Ishikawa (cell line): Measurements from ENCODE around the gene MCM7.

Source experiments
- CEBPB ChIP-seq: IDR thresholded peaks from 2 replicates; pipeline ENCODE4 v1.6.1; 2012
- CREB1 ChIP-seq: IDR thresholded peaks from 2 replicates; pipeline ENCODE4 v1.6.1; 2012; ENCODE audit warnings: low read depth
- EGR1 ChIP-seq: IDR thresholded peaks from 2 replicates; pipeline ENCODE4 v1.6.1; 2012
- EP300 ChIP-seq: IDR thresholded peaks from 2 replicates; pipeline ENCODE4 v1.6.1; 2012; ENCODE audit warnings: borderline replicate concordance
- FOXM1 ChIP-seq: IDR thresholded peaks from 2 replicates; pipeline ENCODE4 v1.6.1; 2012; ENCODE audit warnings: low read depth, borderline replicate concordance
- MAX ChIP-seq: IDR thresholded peaks from 2 replicates; pipeline ENCODE4 v1.6.1; 2012
- NFIC ChIP-seq: IDR thresholded peaks from 2 replicates; pipeline ENCODE4 v1.6.1; 2012
- RAD21 ChIP-seq: IDR thresholded peaks from 2 replicates; pipeline ENCODE4 v1.6.1; 2012; ENCODE audit warnings: low read depth
- TAF1 ChIP-seq: IDR thresholded peaks from 2 replicates; pipeline ENCODE4 v1.6.1; 2012; ENCODE audit warnings: low read depth, mild to moderate bottlenecking
- TCF12 ChIP-seq: IDR thresholded peaks from 2 replicates; pipeline ENCODE4 v1.6.1; 2012; ENCODE audit warnings: low read depth
- TEAD4 ChIP-seq: IDR thresholded peaks from 2 replicates; pipeline ENCODE4 v1.6.1; 2012
- YY1 ChIP-seq: IDR thresholded peaks from 2 replicates; pipeline ENCODE4 v1.6.1; 2012; ENCODE audit warnings: low read depth
- ZBTB7A ChIP-seq: IDR thresholded peaks from 2 replicates; pipeline ENCODE4 v1.6.1; 2012; ENCODE audit warnings: low read depth
- TF ChIP-seq, protein P1 (sequence below): IDR thresholded peaks from 2 replicates; pipeline ENCODE4 v1.6.1; 2012; ENCODE audit warnings: low read depth, mild to moderate bottlenecking
- TF ChIP-seq, protein P2 (sequence below): IDR thresholded peaks from 2 replicates; pipeline ENCODE4 v1.6.1; 2012

MCM7 gene

DNA sequence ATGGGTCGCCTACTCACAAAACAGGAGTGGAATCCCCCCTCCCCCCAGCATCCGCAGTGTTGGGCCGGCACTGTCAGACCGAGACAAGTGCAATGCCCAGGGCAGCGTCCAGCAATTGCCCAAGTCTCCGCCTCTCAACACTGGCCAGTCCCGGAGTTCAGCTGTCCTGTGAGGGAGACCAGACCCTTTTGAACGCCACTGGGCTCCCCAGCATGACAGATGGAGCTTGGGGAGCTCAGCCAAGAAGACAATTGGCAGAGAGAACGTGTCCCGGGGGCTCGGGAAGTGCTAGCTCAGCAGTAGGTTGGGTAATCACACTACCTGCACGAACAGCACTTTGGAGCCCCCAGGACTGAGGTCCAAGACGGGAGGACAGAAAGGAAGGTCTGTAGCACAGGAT lies 7.7 kb downstream of the MCM7 start:
- no peak for TF ChIP-seq TEAD4

- no peak for TF ChIP-seq ZBTB7A
Observed at GRCh38 chr7:100093054-100093453, 8.1 kb downstream of the MCM7 start.

DNA sequence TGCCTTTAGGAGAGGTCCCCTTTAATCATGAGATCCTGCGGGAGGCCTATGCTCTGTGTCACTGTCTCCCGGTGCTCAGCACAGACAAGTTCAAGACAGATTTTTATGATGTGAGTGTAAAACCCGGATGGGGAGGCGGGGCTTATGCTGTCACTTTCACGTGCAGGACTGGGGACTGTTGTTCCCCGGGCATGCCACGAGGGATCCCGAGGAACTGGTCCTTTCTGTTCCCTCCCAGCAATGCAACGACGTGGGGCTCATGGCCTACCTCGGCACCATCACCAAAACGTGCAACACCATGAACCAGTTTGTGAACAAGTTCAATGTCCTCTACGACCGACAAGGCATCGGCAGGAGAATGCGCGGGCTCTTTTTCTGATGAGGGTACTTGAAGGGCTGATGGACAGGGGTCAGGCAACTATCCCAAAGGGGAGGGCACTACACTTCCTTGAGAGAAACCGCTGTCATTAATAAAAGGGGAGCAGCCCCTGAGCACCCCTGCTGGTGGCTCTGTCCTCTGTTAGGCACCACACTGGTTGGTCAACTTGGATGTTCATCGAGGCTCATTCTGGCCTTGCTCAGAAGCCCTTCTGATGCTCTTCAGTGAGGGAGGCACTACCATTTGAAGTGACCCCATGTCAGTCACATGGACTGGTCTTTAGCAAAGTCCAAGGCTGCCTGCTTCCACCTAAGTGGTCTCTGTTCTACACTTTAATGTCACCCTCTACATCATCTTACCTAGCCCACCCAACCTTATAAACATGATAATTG lies 9.6 kb downstream of the MCM7 start:
- TF ChIP-seq CREB1, result no peak
- TF ChIP-seq CEBPB, result no peak
- no peak for TF ChIP-seq EGR1
- no peak for TF ChIP-seq TAF1
- TF ChIP-seq, protein P1, sequence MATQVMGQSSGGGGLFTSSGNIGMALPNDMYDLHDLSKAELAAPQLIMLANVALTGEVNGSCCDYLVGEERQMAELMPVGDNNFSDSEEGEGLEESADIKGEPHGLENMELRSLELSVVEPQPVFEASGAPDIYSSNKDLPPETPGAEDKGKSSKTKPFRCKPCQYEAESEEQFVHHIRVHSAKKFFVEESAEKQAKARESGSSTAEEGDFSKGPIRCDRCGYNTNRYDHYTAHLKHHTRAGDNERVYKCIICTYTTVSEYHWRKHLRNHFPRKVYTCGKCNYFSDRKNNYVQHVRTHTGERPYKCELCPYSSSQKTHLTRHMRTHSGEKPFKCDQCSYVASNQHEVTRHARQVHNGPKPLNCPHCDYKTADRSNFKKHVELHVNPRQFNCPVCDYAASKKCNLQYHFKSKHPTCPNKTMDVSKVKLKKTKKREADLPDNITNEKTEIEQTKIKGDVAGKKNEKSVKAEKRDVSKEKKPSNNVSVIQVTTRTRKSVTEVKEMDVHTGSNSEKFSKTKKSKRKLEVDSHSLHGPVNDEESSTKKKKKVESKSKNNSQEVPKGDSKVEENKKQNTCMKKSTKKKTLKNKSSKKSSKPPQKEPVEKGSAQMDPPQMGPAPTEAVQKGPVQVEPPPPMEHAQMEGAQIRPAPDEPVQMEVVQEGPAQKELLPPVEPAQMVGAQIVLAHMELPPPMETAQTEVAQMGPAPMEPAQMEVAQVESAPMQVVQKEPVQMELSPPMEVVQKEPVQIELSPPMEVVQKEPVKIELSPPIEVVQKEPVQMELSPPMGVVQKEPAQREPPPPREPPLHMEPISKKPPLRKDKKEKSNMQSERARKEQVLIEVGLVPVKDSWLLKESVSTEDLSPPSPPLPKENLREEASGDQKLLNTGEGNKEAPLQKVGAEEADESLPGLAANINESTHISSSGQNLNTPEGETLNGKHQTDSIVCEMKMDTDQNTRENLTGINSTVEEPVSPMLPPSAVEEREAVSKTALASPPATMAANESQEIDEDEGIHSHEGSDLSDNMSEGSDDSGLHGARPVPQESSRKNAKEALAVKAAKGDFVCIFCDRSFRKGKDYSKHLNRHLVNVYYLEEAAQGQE, result no peak
- TF ChIP-seq FOXM1, result no peak
- TF ChIP-seq EP300, result no peak
- no peak for TF ChIP-seq YY1
- TF ChIP-seq MAX, result no peak
- no peak for TF ChIP-seq TCF12
- TF ChIP-seq ZBTB7A, result no peak
- no peak for TF ChIP-seq NFIC
- no peak for TF ChIP-seq TEAD4
- TF ChIP-seq RAD21, result no peak
- TF ChIP-seq, protein P2, sequence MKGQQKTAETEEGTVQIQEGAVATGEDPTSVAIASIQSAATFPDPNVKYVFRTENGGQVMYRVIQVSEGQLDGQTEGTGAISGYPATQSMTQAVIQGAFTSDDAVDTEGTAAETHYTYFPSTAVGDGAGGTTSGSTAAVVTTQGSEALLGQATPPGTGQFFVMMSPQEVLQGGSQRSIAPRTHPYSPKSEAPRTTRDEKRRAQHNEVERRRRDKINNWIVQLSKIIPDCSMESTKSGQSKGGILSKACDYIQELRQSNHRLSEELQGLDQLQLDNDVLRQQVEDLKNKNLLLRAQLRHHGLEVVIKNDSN, result no peak

DNA sequence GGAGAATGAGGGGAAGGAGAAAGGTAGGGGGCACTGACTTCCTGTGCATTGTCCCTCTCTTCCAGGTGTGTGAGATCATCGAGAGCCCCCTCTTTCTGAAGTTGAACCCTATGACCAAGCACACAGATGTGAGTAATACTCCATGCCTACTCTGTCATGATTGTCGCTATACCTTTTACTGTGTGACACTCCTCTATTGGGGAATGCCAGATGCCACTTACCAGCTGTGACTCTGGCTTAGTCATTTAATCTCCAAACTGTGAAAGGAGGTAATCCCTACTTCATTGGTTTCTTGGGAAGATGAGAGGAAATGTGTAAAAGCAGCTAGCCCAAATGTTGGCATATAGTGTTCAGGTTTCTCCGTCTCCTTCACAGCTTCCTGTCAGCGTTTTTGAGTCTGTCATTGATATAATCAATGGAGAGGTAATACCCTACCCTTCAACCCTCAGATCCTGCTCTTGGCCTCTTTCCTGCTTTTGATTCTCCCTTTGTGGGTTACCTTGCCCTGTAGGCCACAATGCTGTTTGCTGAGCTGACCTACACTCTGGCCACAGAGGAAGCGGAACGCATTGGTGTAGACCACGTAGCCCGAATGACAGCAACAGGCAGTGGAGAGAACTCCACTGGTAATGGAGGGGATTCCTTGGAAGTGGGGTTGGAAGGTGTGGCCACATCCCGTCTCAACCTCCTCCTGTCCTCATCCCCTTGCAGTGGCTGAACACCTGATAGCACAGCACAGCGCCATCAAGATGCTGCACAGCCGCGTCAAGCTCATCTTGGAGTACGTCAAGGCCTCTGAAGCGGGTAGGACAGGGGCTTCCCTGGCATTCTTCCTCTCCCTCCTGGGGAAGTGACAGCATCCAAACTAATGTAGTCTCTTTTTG lies 10.4 kb downstream of the MCM7 start:
- TF ChIP-seq, protein P2, result no peak
- TF ChIP-seq CREB1 (no peak), TEAD4 (no peak), EGR1 (no peak), FOXM1 (no peak), YY1 (no peak), TCF12 (no peak), ZBTB7A (no peak), MAX (no peak), NFIC (no peak), EP300 (no peak)

DNA sequence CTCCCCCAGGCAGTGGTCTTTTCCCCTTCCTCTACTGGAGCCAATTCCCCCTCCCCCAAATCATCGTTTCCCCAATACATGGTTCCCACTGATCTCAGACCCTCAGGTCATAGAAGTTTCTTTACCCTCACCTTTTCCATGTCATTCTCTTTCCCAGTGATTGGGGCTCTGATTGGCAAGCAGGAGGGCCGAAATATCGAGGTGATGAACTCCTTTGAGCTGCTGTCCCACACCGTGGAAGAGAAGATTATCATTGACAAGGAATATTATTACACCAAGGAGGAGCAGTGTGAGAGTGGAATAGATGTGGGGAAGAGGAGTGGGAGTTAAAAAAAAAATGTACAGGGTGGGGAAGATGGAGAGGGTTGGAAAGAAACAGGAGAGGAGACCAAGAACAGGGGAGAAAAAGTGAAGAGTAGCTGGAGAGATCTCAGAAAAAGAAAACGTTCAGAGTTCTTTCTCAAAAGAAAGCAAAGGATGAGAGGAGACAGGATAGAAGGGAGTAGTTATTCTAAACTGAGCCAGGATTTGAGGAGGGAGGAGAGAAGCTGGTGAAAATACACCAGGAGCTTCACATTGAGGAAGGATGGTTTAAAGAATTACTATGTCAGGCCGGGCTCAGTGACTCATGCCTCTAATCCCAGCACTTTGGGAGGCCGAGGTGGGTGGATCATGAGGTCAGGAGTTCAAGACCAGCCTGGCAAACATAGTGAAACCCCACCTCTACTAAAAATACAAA lies 11.6 kb downstream of the MCM7 start:
- TF ChIP-seq ZBTB7A (no peak), FOXM1 (no peak), RAD21 (no peak), YY1 (no peak), CEBPB (no peak), EP300 (no peak), MAX (no peak), NFIC (no peak), TCF12 (no peak), CREB1 (no peak)
- TF ChIP-seq, protein P2, result no peak

DNA sequence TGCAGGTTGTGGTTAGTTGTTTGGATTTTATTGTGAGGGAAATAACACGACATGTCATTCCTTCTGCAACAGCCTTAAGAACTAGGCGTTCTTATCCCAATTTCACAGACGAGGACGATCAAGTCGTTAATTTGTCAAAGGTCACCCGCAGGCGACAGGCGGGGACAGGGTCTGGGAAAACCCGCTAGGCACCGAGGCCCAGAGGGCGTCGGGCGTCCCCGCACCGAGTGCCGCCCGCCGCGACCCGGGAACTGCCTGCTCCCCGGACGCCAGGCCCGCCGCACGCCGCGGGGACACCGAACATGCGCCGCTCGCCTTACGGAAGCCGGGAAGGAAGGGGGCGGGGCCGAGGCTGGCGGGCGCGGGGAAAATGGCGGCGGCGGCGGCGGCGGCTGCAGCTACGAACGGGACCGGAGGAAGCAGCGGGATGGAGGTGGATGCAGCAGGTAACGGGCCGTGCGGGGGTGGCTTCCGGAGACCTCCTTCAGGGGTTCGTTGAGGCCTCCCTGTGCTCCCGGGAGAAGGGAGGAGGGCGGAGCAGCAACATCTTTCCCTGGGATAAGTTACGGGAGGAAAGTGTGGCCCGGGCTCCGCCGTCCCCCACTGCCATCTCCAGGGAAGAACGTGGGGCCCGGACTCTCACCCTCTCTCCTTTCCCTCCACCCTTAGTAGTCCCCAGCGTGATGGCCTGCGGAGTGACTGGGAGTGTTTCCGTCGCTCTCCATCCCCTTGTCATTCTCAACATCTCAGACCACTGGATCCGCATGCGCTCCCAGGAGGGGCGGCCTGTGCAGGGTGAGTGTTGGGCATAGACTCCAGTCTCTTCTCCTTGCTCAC lies 12.4 kb downstream of the MCM7 start, which contains the start of gene COPS6:
Gene COPS6 (plus strand): TSS at position 349 of the 837 bp plus-strand sequence. CDS start 22 bp downstream, at position 371.
- no peak; the same call in 1 of the 2 replicates for TF ChIP-seq NFIC
- peak; percentile 92 for TF ChIP-seq MAX
- TF ChIP-seq EGR1, result peak; percentile 14; the same call in 1 of the 2 replicates
- TF ChIP-seq, protein P1, result no peak
- peak; percentile 35; the same call in 1 of the 2 replicates for TF ChIP-seq TEAD4
- no peak for TF ChIP-seq EP300
- TF ChIP-seq, protein P2, result peak; percentile 39; the same call in 1 of the 2 replicates
- TF ChIP-seq FOXM1, result no peak
- TF ChIP-seq TCF12, result 0 out of 2 replicates have a peak, but pooled peaks have one; percentile 15
- TF ChIP-seq CREB1, result no peak
- TF ChIP-seq TAF1, result peak; percentile 98
- no peak for TF ChIP-seq ZBTB7A
- peak; percentile 97 for TF ChIP-seq YY1
- no peak for TF ChIP-seq RAD21
- TF ChIP-seq CEBPB, result no peak
